ENCODE data around the gene CRACR2B. TPM values are rescaled to one million over a fixed set of nuclear protein-coding genes. Genes with fewer than 3 reads are reported as not detected.

CRACR2B gene
- polyA plus RNA-seq, 3 donors, result 1.0 to 11.0 (median 1.4) TPM

DNA sequence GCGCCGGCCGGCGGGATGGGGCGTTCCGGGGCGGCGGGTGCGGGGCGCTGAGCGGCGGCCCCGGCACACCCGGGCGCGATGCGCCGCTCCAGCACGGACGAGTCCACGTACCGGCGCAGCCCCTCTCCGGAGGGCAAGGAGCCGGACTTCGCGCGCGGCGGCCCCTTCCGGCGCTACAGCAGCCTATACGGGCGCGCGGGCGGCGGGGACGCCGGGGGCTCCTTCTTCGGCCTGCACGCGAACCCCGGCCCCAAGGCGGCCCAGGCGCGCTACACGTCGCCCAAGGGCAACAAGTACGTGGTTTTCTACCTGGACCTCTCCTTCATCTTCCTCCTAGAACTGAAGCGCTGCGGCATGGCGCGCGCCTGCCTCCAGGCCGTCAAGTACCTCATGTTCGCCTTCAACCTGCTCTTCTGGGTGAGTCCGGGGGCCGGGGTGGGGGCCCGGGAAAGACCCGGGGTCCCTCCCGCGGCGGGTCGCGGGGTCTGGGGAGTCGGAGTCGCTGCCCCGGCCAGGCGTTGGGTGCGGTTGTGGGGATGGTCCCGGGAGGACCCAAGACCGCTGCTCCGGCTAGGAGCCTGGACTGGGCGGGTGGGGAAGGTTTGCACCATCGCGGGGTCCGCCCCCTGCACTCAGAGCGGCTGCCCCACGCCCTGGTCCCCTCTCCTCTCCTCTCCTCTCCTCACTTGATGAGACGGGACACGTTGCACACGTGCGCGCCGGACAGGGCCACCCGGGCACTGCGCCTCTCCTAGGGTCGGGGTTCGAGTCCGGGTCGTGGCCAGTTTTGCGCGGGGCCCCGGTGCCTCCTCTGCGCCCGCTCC, 22.4 kb downstream of the CRACR2B start:
- H3K4me3 ChIP-seq (replicated peaks in 1 of 3; ENCODE audit: low read depth in 2 of 3, low read length in 3 of 3), result no peak overlapping the region
- no peak overlapping the region for H3K9ac ChIP-seq (ENCODE audit: insufficient read depth, low read length, poor library complexity, severe bottlenecking)
- TF ChIP-seq, protein P1, sequence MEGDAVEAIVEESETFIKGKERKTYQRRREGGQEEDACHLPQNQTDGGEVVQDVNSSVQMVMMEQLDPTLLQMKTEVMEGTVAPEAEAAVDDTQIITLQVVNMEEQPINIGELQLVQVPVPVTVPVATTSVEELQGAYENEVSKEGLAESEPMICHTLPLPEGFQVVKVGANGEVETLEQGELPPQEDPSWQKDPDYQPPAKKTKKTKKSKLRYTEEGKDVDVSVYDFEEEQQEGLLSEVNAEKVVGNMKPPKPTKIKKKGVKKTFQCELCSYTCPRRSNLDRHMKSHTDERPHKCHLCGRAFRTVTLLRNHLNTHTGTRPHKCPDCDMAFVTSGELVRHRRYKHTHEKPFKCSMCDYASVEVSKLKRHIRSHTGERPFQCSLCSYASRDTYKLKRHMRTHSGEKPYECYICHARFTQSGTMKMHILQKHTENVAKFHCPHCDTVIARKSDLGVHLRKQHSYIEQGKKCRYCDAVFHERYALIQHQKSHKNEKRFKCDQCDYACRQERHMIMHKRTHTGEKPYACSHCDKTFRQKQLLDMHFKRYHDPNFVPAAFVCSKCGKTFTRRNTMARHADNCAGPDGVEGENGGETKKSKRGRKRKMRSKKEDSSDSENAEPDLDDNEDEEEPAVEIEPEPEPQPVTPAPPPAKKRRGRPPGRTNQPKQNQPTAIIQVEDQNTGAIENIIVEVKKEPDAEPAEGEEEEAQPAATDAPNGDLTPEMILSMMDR (IDR thresholded peaks at IDR 0.05), result no peak
- peak overlapping the region; percentile 78 for H3K4me2 ChIP-seq (replicated peaks; ENCODE audit: extremely low read depth, low read length, poor library complexity, severe bottlenecking)
- H3K27ac Mint-ChIP-seq, result no peak overlapping the region
- no peaks in the 10 kb centered on the region for H3K79me2 ChIP-seq (ENCODE audit: insufficient read depth, low read length)
- WGBS (ENCODE audit: insufficient coverage), result 46% methylated on average over 96 of the region's 97 CpGs
- H4K20me1 ChIP-seq (ENCODE audit: insufficient read depth, low read length), result peaks cover 86% of the 10 kb centered on the region
- H3K36me3 Mint-ChIP-seq, result peaks cover 2 to 6% of the 10 kb centered on the region in 2 donors
- peaks cover 12 to 35% (median 26%) of the 10 kb centered on the region in 3 donors for H3K27me3 Mint-ChIP-seq (ENCODE audit: low read depth in 3 of 3)
- no peaks in the 10 kb centered on the region for H3K9me3 ChIP-seq (replicated peaks in 1 of 2; ENCODE audit: control insufficient read depth in 1 of 2, insufficient read depth in 1 of 2, low read length in 2 of 2)
- DNase-seq, result no peak
- no peak overlapping the region for H3K27ac ChIP-seq (ENCODE audit: low read depth in 1 of 2, low read length in 2 of 2)
- peaks cover 6 to 24% of the 10 kb centered on the region in 2 donors for H3K27me3 ChIP-seq (ENCODE audit: control insufficient read depth in 2 of 2, insufficient read depth in 2 of 2, low read length in 2 of 2)
- intact Hi-C loops (cut with micrococcal nuclease), result loop anchor here (2.0 to 5.0 kb wide), 4 partner anchors 67 to 201 kb away; partner anchors contain the start of gene AP2A2 (in 1 of the 2)
- H3K4me1 Mint-ChIP-seq, result peaks cover 19% of the 10 kb centered on the region
- peaks cover 0 to 3% (median 0%) of the 10 kb centered on the region in 7 donors for H3K9me3 Mint-ChIP-seq
- peaks cover 16 to 34% of the 10 kb centered on the region in 2 donors for H3K4me1 ChIP-seq (ENCODE audit: control insufficient read depth in 1 of 2, insufficient read depth in 2 of 2, low read length in 2 of 2)
- H3K4me3 Mint-ChIP-seq, result peak overlapping the region; percentile 12 to 75
- no peak overlapping the region for H2AFZ ChIP-seq (ENCODE audit: insufficient read depth, low read depth, low read length, poor library complexity, severe bottlenecking)
- H3K36me3 ChIP-seq (replicated peaks in 1 of 2; ENCODE audit: control insufficient read depth in 1 of 2, insufficient read depth in 2 of 2, low read length in 2 of 2), result no peaks in the 10 kb centered on the region

DNA sequence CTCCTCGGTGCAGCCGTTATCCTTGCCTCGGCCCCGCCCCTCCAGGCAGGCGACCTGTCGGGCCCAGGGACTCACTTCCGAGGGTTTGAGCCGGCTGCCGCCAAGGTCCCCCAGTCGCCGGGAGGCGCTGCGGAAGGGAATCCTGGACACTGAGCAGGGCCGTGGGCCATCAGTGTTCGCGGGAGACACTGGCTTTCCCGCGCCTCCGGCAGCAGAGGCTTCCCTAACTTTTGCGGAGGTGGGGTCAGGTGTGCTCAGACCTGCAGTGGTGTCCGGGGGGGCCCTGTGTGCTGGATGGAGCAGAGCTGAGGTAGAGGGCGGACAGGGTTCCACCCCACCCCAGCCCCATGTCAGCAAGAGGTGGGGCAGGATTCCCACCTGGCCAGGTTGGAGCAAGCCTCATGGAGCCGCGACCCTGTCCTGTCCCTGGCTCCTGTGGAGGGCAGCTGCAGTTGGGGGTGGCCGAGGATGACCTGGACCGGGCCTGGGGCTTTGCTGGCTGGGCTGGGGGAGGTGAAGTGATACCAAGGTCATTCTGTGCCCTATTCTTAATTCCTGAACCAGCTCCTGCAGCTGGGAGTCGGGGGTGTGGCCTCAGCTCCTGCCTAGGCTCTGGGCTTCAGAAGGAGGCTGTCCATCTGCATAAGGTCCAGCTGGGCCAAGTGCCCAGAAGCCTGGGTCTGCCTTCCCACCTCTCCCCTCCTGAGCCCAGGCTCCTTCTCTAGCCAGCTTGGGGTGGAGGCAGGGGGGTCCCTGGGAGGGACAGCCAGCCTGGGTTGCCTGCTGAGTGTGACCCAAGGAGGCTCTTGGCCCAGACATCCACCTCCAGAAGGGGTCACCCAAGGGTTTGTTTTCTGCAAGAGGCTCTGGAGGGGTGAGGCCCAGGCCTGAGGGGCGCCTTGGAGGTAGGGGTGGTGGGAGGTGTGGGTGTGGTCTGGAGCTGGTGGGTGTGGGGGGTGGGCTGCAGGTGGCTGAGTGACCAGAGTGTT, 23.4 kb downstream of the CRACR2B start:
- H3K9me3 ChIP-seq (replicated peaks in 1 of 2; ENCODE audit: control insufficient read depth in 1 of 2, insufficient read depth in 1 of 2, low read length in 2 of 2), result no peaks in the 10 kb centered on the region
- intact Hi-C loops (cut with micrococcal nuclease), result no loop called here
- no peak for DNase-seq
- no peak overlapping the region for H3K4me2 ChIP-seq (replicated peaks; ENCODE audit: extremely low read depth, low read length, poor library complexity, severe bottlenecking)
- H3K27ac ChIP-seq (ENCODE audit: low read depth in 1 of 2, low read length in 2 of 2), result no peak overlapping the region
- H3K36me3 ChIP-seq (replicated peaks in 1 of 2; ENCODE audit: control insufficient read depth in 1 of 2, insufficient read depth in 2 of 2, low read length in 2 of 2), result no peaks in the 10 kb centered on the region
- peaks cover 86% of the 10 kb centered on the region for H4K20me1 ChIP-seq (ENCODE audit: insufficient read depth, low read length)
- no peaks in the 10 kb centered on the region for H3K79me2 ChIP-seq (ENCODE audit: insufficient read depth, low read length)
- Mint-ChIP-seq H3K27ac (no peak overlapping the region), H3K27me3 (ENCODE audit: low read depth in 3 of 3) (peaks cover 12 to 35% (median 23%) of the 10 kb centered on the region in 3 donors), H3K4me1 (peaks cover 16% of the 10 kb centered on the region), H3K9me3 (peaks cover 0 to 3% (median 0%) of the 10 kb centered on the region in 7 donors), H3K36me3 (peaks cover 2 to 6% of the 10 kb centered on the region in 2 donors), H3K4me3 (peak overlapping the region in 1 of 2 donors; percentile 37)
- no peak overlapping the region for H3K4me3 ChIP-seq (replicated peaks in 1 of 3; ENCODE audit: low read depth in 2 of 3, low read length in 3 of 3)
- WGBS (ENCODE audit: insufficient coverage), result 92% methylated on average over 23 of the region's 28 CpGs
- no peak overlapping the region for H2AFZ ChIP-seq (ENCODE audit: insufficient read depth, low read depth, low read length, poor library complexity, severe bottlenecking)
- TF ChIP-seq, protein P1 (IDR thresholded peaks at IDR 0.05), result peak; percentile 9
- peaks cover 12 to 25% of the 10 kb centered on the region in 2 donors for H3K4me1 ChIP-seq (ENCODE audit: control insufficient read depth in 1 of 2, insufficient read depth in 2 of 2, low read length in 2 of 2)
- peaks cover 6 to 24% of the 10 kb centered on the region in 2 donors for H3K27me3 ChIP-seq (ENCODE audit: control insufficient read depth in 2 of 2, insufficient read depth in 2 of 2, low read length in 2 of 2)
- H3K9ac ChIP-seq (ENCODE audit: insufficient read depth, low read length, poor library complexity, severe bottlenecking), result no peak overlapping the region
